Stomach (tissue), 4 donors: ENCODE measurements around the gene SCLT1.

Experiments
- POLR2A ChIP-seq, 4 donors: fragments of 450-650 bp; IDR thresholded peaks; one replicate each; pipeline ENCODE4 v1.6.1; 2016; ENCODE audit warnings: antibody characterized with exemption in 4 of 4, control low read depth in 2 of 4, mild to moderate bottlenecking in 1 of 4, moderate library complexity in 1 of 4
- TF ChIP-seq, protein P1 (sequence below), 7 experiments: fragments of 450-650 bp in 4 of 7; fragments of 200-600 bp in 3 of 7; sonication (generic) in 3 of 7; IDR thresholded peaks; one replicate each; pipeline ENCODE4 v1.5.1; 2016 to 2019; ENCODE audit warnings: antibody characterized with exemption in 7 of 7, control low read depth in 2 of 7, mild to moderate bottlenecking in 1 of 7

DNA sequence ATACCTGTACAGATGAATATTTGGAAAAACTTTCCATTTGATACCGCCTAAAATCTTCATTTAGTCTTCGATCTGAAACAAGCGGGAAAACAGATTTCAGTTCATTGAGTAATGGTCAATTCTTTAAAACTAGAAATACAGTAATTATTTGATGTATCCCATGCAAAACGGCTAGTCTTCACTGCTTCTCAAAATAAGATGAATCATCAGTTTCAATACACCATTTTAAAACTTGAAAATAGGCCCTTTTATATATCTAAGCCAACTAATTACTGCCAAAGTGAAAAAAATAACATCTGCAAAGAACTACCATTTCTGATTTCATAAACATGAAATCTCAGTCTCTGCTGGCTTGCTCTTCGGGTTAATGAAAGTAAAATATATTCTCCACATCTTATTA is 11.0 kb downstream of the SCLT1 start:
- TF ChIP-seq, protein P1, sequence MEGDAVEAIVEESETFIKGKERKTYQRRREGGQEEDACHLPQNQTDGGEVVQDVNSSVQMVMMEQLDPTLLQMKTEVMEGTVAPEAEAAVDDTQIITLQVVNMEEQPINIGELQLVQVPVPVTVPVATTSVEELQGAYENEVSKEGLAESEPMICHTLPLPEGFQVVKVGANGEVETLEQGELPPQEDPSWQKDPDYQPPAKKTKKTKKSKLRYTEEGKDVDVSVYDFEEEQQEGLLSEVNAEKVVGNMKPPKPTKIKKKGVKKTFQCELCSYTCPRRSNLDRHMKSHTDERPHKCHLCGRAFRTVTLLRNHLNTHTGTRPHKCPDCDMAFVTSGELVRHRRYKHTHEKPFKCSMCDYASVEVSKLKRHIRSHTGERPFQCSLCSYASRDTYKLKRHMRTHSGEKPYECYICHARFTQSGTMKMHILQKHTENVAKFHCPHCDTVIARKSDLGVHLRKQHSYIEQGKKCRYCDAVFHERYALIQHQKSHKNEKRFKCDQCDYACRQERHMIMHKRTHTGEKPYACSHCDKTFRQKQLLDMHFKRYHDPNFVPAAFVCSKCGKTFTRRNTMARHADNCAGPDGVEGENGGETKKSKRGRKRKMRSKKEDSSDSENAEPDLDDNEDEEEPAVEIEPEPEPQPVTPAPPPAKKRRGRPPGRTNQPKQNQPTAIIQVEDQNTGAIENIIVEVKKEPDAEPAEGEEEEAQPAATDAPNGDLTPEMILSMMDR (IDR thresholded peaks at IDR 0.05): no peak
- TF ChIP-seq POLR2A (IDR thresholded peaks at IDR 0.05): no peak
